Gastroesophageal sphincter (tissue), 4 donors: Measurements from ENCODE around the gene SLC37A1. TPM values are rescaled to one million over a fixed set of nuclear protein-coding genes. Genes with fewer than 3 reads are reported as not detected.

ENCODE experiments used
- ATAC-seq: fragments of 150-250 bp; one replicate; pipeline ENCODE4 v1.9.1; 2016; ENCODE audit warnings: mild to moderate bottlenecking, moderate library complexity
- H3K27ac ChIP-seq, 4 donors: fragments of 200-600 bp; sonication (generic) in 3 of 4; 1 replicate in 3 of 4; 2 replicates in 1 of 4; pipeline ENCODE4 v1.5.1; 2016 to 2019
- H3K27me3 ChIP-seq: fragments of 200-600 bp; sonication (generic); one replicate; pipeline ENCODE4 v1.5.1; 2019
- H3K36me3 ChIP-seq, 2 donors: fragments of 200-600 bp; sonication (generic); one replicate each; pipeline ENCODE4 v1.5.1; 2019; ENCODE audit warnings: control low read depth in 1 of 2
- H3K4me1 ChIP-seq, 3 donors: fragments of 200-600 bp; sonication (generic); 1 replicate in 2 of 3; 2 replicates in 1 of 3; pipeline ENCODE4 v1.5.1; 2016 to 2019; ENCODE audit warnings: control low read depth in 2 of 3
- H3K4me3 ChIP-seq, 2 donors: fragments of 200-600 bp; sonication (generic); one replicate each; pipeline ENCODE4 v1.5.1; 2019; ENCODE audit warnings: mild to moderate bottlenecking in 1 of 2, moderate library complexity in 1 of 2
- H3K9me3 ChIP-seq, 3 donors: fragments of 200-600 bp; sonication (generic); one replicate each; pipeline ENCODE4 v1.5.1; 2017 to 2019; ENCODE audit warnings: control low read depth in 2 of 3
- EP300 ChIP-seq: sonication (generic); formaldehyde crosslinking; IDR thresholded peaks from one replicate; pipeline ENCODE4 v1.6.1; 2017; ENCODE audit warnings: antibody characterized with exemption, mild to moderate bottlenecking
- POLR2A ChIP-seq, 2 donors: fragments of 450-650 bp; IDR thresholded peaks; one replicate each; pipeline ENCODE4 v1.6.1; 2017; ENCODE audit warnings: antibody characterized with exemption in 2 of 2, mild to moderate bottlenecking in 2 of 2, moderate library complexity in 1 of 2
- POLR2AphosphoS5 ChIP-seq: sonication (generic); formaldehyde crosslinking; IDR thresholded peaks from one replicate; pipeline ENCODE4 v1.6.1; 2017; ENCODE audit warnings: antibody characterized with exemption
- WGBS, 2 donors: methylation state at CpG; one replicate each; pipeline ENCODE4 v1.1.5; 2018; ENCODE audit warnings: low coverage in 1 of 2; 5-methylcytosine and 5-hydroxymethylcytosine counted together
- total RNA-seq, 4 donors: library from RNA; depleted of rRNA; stranded (reverse); fragments of >200 nt; gene quantifications; one replicate each; pipeline ENCODE4 v1.1.0, GENCODE V29; 2016
- TF ChIP-seq, protein P1 (sequence below), 4 experiments: fragments of 200-600 bp in 2 of 4; fragments of 450-650 bp in 2 of 4; sonication (generic) in 1 of 4; IDR thresholded peaks; one replicate each; pipeline ENCODE4 v1.5.1; 2017 to 2019; ENCODE audit warnings: antibody characterized with exemption in 4 of 4, mild to moderate bottlenecking in 2 of 4, moderate library complexity in 2 of 4

The SLC37A1 gene
- total RNA-seq, 4 donors from 2014 or later = 3.7 to 7.8 (median 4.3) TPM

DNA sequence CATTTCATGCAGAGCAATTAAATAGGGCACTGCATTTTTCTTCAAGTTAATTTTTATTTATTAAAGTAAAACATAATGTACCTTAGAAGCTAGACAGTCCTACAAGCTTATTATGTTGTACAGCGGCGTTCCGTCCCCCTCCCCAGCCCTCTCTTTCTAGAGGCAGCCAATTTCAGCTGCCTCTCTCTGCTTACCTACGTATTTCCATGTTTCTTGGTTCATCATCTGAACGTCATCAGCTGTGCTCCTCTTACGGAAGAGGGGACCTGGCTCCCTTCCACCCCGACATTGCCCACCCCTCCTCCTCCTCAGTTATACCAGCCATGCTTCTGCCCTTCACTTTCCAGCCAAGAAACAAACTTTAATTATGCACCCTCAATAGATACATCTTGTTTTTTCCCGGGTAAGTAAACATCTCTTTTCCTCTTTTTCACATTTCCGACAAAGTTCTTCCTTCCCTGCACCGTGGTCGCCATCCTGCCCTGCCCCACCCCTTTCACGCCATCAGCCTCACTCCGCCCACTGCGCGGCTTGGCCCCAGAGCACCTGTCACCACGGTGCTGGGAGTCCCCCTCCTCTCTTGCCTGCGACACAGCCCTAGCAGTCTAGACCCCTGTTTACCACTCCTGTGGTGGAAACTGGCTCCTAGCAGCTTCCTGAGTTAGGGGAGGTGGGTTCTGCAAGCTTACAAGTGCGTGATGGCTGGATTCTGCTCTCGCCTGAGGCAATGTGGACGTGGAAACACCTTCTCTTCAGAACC, 57.9 kb downstream of the SLC37A1 start:
- no peaks in the 10 kb centered on the region for H3K27me3 ChIP-seq
- WGBS, 2 donors = 81 to 89% methylated on average over 19 to 20 of the region's 20 CpGs
- no peak overlapping the region for H3K4me3 ChIP-seq
- peaks cover 0 to 7% (median 0%) of the 10 kb centered on the region in 3 donors for H3K9me3 ChIP-seq
- no peak overlapping the region for H3K27ac ChIP-seq
- no peaks in the 10 kb centered on the region for H3K4me1 ChIP-seq
- ATAC-seq = no peak
- TF ChIP-seq POLR2AphosphoS5 (no peak), EP300 (no peak), POLR2A (IDR thresholded peaks at IDR 0.05) (no peak)
- TF ChIP-seq, protein P1, sequence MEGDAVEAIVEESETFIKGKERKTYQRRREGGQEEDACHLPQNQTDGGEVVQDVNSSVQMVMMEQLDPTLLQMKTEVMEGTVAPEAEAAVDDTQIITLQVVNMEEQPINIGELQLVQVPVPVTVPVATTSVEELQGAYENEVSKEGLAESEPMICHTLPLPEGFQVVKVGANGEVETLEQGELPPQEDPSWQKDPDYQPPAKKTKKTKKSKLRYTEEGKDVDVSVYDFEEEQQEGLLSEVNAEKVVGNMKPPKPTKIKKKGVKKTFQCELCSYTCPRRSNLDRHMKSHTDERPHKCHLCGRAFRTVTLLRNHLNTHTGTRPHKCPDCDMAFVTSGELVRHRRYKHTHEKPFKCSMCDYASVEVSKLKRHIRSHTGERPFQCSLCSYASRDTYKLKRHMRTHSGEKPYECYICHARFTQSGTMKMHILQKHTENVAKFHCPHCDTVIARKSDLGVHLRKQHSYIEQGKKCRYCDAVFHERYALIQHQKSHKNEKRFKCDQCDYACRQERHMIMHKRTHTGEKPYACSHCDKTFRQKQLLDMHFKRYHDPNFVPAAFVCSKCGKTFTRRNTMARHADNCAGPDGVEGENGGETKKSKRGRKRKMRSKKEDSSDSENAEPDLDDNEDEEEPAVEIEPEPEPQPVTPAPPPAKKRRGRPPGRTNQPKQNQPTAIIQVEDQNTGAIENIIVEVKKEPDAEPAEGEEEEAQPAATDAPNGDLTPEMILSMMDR (IDR thresholded peaks at IDR 0.05) = no peak
- peaks cover 0 to 89% of the 10 kb centered on the region in 2 donors for H3K36me3 ChIP-seq

DNA sequence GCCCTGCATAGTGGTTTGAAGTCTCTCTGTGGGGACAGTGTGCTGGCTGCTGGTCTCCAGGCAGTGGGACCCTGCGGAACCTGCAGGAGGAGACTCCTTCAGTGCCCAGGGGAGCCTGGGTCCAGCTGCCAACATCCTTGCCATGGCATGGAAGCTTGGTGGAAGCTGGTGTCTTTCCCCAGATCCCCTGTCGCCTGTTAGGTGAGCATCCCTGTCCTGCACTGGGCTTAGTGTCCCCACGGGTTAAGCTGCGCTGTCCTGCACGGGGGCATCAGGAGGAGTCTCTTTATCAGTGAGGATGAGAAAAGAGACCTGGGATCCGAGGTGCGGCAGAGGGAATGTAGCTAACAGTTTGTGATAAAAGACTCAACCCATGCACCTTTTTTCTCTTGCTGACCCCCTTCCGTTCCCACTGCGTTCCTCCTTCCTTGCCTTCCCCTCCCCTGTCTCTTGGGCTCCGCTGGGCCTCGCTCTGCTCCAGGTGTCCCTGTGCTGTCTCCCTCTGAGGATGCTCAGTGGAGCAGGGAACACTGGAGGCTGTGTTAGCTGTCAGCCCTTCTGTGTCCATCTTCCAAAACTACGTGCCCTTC, 59.3 kb downstream of the SLC37A1 start:
- no peaks in the 10 kb centered on the region for H3K4me1 ChIP-seq
- H3K27me3 ChIP-seq = no peaks in the 10 kb centered on the region
- peaks cover 0 to 18% (median 0%) of the 10 kb centered on the region in 3 donors for H3K9me3 ChIP-seq
- WGBS, 2 donors = 87 to 89% methylated on average over 5 to 6 of the region's 12 CpGs
- TF ChIP-seq EP300 (no peak), POLR2A (IDR thresholded peaks at IDR 0.05) (no peak), POLR2AphosphoS5 (no peak)
- TF ChIP-seq, protein P1 (IDR thresholded peaks at IDR 0.05) = no peak
- H3K27ac ChIP-seq = no peak overlapping the region
- ATAC-seq = no peak
- H3K4me3 ChIP-seq = no peak overlapping the region
- peaks cover 0 to 82% of the 10 kb centered on the region in 2 donors for H3K36me3 ChIP-seq

DNA sequence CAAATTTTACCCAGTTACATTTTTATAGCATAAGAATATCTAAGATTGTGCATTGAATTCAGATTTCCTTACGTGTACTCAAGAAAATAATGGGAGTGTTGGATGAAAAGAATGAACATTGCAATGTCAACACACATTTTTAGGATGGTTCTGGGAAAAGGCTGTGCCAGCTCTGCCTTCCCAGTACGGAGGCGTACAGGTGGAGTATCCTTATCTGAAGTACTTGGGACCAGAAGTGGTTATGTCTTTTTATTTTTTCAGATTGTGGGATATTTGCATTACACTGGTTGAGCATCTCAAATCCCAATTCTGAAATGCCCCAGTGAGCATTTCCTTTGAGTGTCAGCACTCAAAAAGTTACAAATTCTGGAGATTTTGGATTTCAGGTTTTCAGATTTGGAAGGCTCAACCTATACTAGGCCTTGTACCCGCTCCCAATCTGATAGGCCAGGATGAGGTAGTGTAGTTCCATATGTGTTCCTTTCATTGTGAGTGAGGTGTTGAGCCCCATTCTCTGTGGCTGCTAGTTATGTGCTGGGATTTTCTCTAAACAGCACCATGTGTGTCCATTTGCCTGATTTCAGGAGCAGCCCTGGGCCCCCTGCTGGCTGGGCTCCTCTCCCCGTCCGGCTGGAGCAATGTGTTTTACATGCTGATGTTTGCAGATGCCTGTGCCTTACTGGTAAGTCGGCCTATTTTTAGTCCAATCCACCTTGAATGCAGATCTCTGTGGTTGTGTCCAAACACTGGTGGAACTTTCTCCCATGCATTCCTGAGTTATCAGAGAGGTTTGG, 60.8 kb downstream of the SLC37A1 start:
- Histone ChIP-seq H3K4me1 (no peaks in the 10 kb centered on the region), H3K27ac (no peak overlapping the region), H3K27me3 (no peaks in the 10 kb centered on the region), H3K4me3 (no peak overlapping the region), H3K9me3 (peaks cover 0 to 18% (median 0%) of the 10 kb centered on the region in 3 donors), H3K36me3 (peaks cover 0 to 68% of the 10 kb centered on the region in 2 donors)
- ATAC-seq = no peak
- TF ChIP-seq, protein P1 (IDR thresholded peaks at IDR 0.05) = no peak
- 78 to 80% methylated on average over 5 to 6 of the region's 7 CpGs for WGBS, 2 donors

DNA sequence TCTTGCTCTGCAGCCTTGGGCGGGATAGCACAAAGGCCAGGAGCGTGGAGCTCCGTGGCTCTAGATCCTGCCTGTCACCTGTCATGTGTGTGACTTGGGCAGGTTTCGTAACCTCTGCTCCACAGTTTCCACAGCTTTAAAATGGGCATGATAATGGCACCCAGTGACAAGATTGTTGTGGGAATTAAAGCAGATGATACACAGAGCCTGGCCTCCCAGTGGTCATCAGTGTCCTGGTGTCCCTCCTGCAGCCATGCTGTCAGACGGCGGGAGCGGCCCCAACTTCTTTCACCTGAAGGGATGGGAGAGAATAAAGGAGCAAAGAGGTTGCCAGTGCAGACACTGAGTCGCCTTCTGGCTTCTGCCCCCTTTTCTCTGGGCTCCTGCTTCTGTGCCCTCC, 61.5 kb downstream of the SLC37A1 start:
- Histone ChIP-seq H3K4me3 (no peak overlapping the region), H3K9me3 (peaks cover 0 to 18% (median 0%) of the 10 kb centered on the region in 3 donors), H3K36me3 (peaks cover 0 to 63% of the 10 kb centered on the region in 2 donors), H3K27me3 (no peaks in the 10 kb centered on the region), H3K27ac (no peak overlapping the region), H3K4me1 (no peaks in the 10 kb centered on the region)
- 100% methylated on average over 1 to 4 of the region's 8 CpGs for WGBS, 2 donors
- no peak for TF ChIP-seq POLR2AphosphoS5
- TF ChIP-seq POLR2A (IDR thresholded peaks at IDR 0.05) = no peak
- TF ChIP-seq EP300 = no peak
- TF ChIP-seq, protein P1 (IDR thresholded peaks at IDR 0.05) = no peak
- ATAC-seq = no peak
